ENCODE data around the gene OLFML2B.

DNA sequence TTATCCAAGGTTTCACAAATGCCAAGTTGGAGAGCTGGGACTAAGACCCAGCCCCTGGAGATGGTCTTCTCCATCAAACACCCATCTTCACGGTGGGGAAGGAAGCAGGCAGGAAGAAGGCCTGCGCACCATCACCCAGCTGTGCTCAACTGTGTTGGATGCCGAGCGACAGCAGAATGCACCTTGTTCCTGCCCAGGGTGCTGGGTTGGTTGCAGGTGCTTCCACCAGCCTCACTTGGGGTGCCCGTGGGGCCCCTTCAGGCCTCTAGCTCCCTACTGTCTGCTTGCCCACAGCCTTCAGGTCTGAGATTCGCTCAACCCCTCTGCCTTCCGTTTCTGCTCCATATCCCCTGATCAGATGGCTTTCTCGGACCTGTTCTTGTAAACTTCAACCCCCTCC, 42.5 kb downstream of the OLFML2B start:
- TF ChIP-seq, protein P1, sequence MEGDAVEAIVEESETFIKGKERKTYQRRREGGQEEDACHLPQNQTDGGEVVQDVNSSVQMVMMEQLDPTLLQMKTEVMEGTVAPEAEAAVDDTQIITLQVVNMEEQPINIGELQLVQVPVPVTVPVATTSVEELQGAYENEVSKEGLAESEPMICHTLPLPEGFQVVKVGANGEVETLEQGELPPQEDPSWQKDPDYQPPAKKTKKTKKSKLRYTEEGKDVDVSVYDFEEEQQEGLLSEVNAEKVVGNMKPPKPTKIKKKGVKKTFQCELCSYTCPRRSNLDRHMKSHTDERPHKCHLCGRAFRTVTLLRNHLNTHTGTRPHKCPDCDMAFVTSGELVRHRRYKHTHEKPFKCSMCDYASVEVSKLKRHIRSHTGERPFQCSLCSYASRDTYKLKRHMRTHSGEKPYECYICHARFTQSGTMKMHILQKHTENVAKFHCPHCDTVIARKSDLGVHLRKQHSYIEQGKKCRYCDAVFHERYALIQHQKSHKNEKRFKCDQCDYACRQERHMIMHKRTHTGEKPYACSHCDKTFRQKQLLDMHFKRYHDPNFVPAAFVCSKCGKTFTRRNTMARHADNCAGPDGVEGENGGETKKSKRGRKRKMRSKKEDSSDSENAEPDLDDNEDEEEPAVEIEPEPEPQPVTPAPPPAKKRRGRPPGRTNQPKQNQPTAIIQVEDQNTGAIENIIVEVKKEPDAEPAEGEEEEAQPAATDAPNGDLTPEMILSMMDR (IDR thresholded peaks at IDR 0.05): no peak
- TF ChIP-seq RFX5 (IDR thresholded peaks at IDR 0.05; ENCODE audit: low read length) (no peak), TCF12 (IDR thresholded peaks at IDR 0.05) (no peak), EP300 (IDR thresholded peaks at IDR 0.05; ENCODE audit: borderline replicate concordance in 1 of 2, low read depth in 1 of 2, low read length in 1 of 2) (no peak), SIN3A (IDR thresholded peaks at IDR 0.05; ENCODE audit: borderline replicate concordance, low read depth, low read length) (no peak), YY1 (IDR thresholded peaks at IDR 0.05; ENCODE audit: low read depth) (no peak)
- TF ChIP-seq, protein P2, sequence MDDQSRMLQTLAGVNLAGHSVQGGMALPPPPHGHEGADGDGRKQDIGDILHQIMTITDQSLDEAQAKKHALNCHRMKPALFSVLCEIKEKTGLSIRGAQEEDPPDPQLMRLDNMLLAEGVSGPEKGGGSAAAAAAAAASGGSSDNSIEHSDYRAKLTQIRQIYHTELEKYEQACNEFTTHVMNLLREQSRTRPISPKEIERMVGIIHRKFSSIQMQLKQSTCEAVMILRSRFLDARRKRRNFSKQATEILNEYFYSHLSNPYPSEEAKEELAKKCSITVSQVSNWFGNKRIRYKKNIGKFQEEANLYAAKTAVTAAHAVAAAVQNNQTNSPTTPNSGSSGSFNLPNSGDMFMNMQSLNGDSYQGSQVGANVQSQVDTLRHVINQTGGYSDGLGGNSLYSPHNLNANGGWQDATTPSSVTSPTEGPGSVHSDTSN (IDR thresholded peaks at IDR 0.05): no peak

Data from SK-N-SH (cell line).